GM12875 (cell line): Measurements from ENCODE around the gene DSCAM.
"Not testable (repeated sequence)": the region's sequence is repeated elsewhere in the genome, so short reads cannot be mapped to it uniquely, and the experiment has no call there.

Source experiments
- H3K4me3 ChIP-seq: one replicate; pipeline ENCODE4 v1.5.1; 2011; ENCODE audit warnings: low read depth, low read length, control low read depth
- TF ChIP-seq, protein P1 (sequence below): IDR thresholded peaks from 2 replicates; pipeline ENCODE4 v1.5.1; 2011; ENCODE audit warnings: low read depth, mild to moderate bottlenecking, control low read depth, inconsistent platforms, low read length, moderate library complexity, borderline replicate concordance; ENCODE audit not compliant: insufficient read depth

DSCAM gene

DNA sequence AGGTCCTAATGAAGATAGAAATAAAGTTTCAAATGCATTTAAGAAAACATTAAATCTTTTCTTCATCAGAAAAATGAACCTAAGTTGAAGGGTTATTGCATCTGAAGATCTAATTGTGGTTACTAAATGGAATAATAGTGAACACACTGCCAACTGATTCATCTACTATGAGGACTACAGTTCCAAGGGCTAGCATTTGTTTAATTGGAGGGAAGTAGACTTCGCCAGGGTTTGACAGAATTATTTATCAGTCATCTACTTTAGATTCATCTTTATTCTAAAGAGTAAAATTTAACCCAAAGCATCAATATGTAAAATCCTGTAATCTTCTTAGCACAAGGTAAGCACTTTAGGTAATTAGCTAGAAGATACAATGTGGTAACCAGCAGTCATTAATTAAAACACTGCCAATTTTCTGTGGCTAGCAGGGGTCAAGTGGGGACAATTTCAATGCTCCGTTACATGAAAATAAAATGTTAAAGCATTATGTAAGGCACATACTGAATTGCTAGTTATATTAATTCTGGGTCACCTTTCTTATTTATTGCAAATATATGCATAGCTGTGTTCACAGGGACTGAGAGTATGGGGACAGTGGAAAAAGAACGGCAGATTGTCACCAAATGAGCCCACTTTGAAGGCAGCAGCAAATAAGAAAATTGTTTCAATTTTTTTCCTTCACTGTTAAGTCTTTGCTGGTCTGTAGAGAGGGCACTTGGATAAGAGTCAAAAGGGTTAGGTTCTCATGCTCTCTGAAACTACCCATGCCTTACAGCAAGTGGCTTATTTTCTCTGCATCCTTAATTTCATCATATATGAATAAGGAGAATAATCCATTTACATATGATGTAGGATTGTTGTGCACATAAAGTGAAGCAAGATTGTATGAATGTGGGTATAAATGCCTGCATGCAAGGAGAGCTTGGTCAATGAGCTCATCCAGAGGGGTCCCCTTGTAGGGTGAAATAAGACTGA is 563.8 kb downstream of the DSCAM start:
- TF ChIP-seq, protein P1, sequence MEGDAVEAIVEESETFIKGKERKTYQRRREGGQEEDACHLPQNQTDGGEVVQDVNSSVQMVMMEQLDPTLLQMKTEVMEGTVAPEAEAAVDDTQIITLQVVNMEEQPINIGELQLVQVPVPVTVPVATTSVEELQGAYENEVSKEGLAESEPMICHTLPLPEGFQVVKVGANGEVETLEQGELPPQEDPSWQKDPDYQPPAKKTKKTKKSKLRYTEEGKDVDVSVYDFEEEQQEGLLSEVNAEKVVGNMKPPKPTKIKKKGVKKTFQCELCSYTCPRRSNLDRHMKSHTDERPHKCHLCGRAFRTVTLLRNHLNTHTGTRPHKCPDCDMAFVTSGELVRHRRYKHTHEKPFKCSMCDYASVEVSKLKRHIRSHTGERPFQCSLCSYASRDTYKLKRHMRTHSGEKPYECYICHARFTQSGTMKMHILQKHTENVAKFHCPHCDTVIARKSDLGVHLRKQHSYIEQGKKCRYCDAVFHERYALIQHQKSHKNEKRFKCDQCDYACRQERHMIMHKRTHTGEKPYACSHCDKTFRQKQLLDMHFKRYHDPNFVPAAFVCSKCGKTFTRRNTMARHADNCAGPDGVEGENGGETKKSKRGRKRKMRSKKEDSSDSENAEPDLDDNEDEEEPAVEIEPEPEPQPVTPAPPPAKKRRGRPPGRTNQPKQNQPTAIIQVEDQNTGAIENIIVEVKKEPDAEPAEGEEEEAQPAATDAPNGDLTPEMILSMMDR = no peak
- H3K4me3 ChIP-seq = no peak overlapping the region

DNA sequence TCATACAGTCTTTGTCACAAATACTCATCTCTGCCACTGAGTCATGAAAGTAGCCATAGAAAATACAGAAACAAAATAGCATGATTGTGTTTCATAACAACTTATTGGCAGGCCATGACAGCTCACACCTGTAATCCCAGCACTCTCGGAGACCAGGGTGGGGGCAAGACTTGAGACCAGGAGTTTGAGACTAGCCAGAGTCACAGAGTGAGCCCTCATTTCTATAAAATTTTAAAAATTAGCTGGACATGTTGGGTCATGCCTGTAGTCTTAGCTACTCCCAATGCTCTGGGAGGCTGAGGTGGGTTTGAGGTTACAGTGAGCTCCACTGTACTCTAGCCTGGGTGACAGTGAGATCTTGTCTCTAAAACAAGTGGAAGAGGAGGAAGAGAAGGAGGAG is 568.6 kb downstream of the DSCAM start:
- H3K4me3 ChIP-seq = no peak overlapping the region
- TF ChIP-seq, protein P1 = no peak

DNA sequence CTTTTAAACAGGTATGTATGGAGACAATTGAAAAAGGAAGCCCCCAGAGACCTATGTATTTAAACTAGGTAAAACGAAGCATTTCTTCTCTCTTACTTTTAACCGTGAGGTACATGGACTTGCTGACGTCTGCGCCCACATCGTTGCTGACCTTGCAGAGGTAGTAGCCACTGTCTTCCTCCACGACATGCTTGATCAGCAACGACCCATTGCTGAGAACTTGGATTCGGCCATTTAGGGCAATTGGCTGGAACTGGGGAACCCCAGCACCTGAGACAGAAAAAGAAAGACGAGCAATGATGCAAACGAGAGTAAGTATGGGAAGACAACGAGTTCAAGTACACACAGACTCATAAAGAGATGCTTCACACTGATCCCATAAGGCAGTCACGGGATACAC is 571.0 kb downstream of the DSCAM start:
- no peak overlapping the region for H3K4me3 ChIP-seq
- TF ChIP-seq, protein P1 = no peak

DNA sequence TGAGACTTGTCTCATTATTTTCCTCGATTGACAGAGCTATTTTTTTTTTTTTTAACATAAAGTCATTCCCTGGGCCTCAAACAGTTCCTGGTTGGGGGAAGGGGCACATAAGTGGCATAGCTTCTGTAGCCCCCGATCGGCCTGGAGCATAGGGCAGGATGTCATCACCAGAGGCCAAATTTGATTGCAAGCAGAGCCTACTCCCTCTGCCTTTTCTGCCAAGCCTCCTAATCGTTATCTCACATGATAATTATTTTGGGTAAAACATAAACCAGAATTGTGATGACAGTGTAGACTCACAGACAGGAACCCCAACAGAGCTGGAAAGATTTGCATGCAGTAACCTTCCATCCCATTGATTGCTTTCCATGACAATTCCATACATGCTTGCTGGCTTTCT is 574.9 kb downstream of the DSCAM start:
- H3K4me3 ChIP-seq = no peak overlapping the region
- TF ChIP-seq, protein P1 = no peak

DNA sequence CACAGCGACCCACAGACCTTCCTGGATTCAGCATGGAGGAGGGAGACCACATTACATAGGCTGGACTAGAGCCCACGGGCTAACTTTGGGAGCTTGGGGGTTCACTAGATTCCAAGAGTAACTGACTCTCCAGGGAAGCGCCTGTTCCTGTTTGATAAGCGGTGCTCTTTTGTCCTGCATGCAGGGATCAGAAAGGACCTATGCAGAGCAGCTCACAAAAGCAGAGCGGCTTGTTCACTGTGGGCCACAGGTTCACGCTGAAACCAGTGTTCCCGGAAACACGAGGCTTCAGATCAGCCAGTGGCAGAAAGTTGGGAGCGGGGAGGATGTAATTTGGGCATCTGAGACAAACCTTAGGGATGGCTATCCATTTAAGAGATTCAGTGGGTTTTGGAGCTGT is 575.8 kb downstream of the DSCAM start:
- TF ChIP-seq, protein P1 = no peak
- no peak overlapping the region for H3K4me3 ChIP-seq

DNA sequence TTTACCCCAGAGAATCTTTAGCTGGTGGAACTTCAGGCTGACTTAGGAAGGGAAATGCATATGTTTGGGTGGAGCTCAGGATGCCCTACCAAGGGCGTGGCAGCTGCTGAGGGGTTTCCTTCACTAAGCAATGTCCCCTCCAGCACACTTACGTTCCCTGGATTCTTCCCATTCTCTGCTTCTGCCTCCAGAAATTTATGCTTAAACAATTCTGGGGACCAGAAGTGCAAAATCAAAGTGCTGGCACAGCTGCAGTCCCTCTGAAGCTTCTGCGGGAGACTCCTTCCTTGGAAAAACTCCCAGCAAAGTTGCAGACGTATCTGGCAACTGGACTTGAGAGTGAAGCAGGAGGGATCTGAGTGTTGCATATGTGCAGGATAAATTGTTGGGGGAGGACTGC is 576.9 kb downstream of the DSCAM start:
- TF ChIP-seq, protein P1 = no peak
- H3K4me3 ChIP-seq = no peak overlapping the region

DNA sequence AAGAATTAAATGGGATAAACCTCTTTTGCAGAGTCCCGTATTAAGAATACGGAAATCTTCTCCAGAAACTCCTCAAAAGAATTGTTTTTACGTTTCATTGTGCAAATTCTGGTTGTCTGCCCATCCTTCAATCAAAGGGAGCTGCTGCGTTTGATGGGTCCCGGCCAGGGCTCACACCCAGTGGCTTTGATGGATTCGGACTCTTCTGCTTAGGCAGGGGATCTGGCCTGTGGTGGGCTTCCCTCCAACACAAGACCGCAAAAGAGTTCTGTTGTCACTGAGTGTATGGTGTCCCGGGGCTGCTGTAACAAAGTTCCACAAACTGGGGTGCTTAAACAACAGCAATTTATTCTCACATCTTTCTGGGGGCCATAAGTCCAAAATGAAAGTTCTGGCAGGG is 577.7 kb downstream of the DSCAM start:
- H3K4me3 ChIP-seq = no peak overlapping the region
- TF ChIP-seq, protein P1 = no peak

DNA sequence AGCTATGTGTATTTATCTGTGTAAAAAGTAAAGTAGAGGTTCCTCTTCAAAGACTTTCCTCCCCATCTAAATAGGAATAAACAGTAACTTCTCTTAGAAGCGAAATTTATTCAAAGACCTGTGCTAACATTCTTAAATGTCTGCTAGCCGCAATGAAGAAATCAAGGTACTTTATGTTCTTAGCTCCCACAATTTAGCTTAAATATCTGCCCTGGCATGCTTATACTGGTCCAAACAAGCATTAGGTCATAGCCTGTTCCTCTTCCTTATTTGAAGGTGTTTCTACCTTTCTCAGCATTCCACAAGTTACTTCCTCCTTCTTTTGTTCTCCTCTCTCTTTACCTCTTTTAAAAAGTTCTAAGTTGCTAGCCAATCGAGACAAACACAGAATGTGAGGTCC is 588.5 kb downstream of the DSCAM start:
- not testable (repeated sequence) for H3K4me3 ChIP-seq
